HG03469 (cell line): ENCODE results near the gene POU2F1.

Source experiments
- ATAC-seq: cut with Tn5 transposase; IDR thresholded peaks from one replicate; pipeline ENCODE4 v1.9.1; 2021; ENCODE audit warnings: mild to moderate bottlenecking, moderate library complexity, moderate number of reproducible peaks; ENCODE audit not compliant: unreplicated experiment

POU2F1 gene

DNA sequence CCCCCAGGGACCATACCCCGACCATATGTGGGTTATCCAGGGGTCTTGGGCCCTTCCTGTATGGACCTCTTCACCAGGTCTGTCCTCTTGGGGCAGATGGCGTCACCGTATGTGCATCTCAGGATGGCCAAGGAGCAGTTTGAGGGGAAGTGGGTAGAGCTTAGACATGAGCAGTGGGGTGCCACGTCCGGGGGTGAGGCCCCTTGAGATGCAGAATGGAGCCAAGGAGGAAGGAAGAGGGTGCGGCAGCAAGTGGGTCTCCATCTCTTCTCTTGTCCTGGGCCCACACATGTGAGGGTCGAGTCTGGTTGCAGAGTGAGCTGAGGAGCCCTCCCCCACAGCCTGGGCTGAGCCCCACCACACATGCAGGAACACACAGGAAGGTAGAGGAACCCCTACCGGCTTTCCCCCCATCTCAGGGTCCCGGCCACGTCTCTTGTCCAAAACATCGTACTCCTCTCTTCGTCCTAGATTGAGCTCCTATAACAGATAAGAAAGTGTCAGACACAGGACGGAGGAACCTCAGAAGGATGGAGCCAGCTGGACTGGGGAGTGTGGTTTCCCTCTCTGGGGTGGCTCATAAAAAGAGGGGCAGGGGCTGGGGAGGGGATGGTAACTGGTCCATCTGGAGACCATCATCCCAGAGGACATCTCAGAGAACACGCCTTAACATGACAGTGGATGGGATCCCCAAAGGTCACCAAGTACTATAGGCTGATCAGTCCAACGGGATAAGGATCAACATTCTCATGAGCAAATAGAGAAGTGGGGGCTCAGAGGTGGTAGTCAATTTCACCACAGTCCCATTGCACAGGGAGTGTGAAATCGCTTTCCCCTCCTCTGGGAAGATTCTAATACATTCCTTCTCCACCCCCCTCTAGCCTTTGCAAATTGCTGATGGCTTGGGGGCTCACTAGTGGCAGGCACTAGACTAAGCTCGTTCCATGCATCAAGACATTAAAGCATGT lies 217.8 kb downstream of the POU2F1 start:
- ATAC-seq: no peak

DNA sequence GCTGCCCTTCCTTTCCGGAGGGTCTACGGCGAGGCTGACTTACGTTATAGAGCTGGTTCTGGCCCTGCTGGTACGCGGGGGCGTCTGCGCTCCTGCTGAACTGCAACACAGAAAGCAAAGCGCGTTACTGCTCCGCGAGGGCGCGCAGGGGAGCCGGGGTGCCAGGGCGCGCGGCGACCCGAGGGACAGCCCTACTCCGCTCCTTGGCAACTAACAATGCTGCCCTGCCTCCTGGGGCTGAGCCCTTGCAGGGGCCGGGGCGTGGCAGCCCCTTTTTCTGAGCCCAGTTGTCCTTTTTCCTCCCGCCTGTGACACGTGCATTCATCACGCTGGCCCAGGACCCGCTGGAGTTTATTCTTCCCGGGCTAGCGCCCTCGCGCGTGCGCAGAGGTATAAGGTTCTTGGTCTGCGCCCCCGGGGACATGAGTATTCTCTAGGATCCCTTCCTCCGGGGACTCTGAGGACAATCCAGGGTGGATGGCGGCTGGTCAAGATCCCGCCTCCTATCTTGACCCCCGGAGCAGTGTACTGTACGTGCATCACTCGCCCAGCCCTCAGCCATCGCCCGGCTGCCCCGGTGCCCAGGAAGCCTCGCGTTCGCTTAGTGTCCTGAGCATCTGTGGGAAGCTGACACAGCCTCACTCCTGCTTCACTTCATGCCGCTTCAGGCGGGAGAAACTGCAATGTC lies 218.8 kb downstream of the POU2F1 start:
- peak; percentile 61 for ATAC-seq

DNA sequence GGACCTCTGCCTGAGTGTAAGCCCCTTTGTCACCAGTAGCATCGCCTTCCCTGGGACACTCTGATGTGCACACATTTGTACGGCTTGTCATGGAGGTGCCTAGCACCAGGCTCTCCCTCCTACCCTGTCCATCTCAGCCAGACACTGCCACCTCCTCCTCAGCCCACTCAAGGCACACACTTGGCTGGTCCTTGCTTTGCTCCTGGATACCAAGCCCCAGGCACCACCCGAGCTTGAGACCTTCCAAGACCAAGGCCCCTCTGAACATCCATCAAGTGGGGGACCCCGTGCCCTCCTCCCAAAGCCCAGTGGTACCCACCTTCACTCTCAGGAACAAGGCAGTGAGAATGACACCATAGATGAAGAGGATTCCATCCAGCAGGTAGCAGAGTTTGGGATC lies 219.7 kb downstream of the POU2F1 start:
- ATAC-seq: no peak

DNA sequence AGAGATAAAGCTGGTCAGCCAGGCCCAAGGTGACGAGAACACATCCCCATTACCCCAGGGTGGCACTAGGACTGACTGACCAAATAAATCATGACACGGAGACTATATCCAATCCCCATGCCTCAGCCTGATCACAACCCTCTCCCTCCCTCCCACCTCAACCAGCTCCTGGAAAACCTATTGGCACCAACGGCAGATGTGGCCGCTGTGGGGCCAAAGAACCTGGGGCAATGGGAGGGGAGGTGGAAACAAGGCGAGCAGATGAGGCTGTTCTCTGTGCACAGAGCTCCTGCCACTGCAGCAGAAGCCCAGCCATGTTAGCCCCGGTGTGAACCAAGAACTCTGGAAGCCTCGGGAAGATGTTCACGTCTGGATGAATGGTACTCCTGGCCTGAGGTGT lies 220.1 kb downstream of the POU2F1 start:
- no peak for ATAC-seq

DNA sequence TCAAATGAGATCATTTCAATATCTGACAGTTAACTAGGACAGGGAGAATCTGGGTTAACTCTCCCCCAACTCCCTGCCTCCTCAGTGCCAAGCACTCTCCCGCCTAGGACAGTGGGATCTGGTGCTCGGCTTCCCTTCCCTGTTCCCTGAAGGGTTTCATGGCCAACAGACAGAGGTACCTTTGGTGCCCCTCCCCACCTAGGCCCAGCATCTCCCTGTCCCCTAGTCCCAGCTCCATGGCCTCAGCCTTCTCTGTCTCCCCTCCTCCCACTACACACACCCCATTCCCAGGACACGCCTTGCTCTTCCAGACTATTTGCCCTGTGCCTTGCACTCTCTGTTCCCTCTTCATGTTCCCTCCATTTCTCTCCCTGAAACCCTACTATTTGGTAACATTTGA lies 220.5 kb downstream of the POU2F1 start:
- no peak for ATAC-seq

DNA sequence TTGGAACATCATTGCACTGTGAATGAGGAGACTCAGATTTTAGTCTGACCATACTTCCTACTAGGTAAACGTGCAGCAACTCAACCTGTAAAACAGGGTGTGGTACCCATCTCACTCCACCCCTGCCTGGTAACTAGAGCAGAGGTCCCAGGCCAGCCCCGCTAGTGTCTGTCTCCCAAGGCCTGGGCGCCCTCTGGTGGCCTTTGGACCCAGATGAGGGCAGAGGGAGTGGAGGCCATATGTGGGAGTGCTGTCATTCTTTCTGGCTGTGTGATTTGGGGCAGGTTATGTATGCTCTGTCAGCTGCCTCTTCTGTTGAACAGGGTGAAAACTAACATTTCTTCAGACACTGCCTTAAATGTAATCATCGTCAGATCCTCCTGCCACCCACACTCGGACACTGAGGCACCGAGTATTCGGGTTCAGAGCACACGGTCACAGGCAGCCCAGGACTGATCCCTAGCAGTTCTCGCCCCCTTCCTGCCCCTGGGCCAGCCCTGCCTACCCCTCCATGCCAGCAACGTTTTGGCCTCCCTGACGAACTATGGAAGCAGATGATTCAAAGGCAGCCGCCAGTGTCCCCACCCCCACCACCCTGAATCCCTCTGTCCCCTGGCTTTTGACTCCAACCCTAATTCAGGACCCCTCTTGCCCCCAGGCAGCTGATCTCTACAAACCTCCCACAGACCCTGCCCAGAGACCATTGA lies 221.6 kb downstream of the POU2F1 start:
- ATAC-seq: no peak

DNA sequence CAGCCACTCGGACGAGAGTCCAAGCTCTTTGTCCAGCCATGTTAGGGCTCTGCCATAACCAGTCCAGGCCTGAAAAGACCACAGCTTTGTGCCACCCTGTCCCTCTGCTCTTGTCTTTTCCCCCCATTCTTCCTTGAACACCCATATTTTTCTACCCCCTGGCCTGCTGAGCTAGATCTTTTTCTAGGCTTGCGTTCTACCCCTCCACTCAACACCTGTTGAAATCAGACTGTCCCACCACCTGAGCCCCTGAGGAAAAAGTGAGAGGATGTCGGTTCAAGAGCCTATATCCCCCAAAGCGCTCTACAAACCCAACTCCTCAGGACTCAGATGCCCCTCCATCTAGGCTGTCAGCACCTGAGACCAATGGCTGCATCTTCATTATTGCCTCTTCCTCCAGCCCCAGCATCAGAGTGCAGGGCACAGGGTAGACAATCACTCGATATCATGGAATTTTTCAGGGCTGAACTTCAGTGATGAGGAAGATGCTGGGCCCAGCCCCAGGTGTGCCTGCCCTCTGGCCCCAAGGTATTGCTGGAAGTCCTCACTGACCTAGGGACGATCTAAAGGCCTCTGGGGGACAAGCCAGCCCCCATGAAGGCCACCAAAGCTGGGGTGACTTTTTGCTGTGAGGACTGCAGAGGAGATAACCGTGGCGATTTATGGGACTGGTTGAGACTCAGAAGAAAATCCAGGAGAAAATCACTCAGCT lies 222.3 kb downstream of the POU2F1 start:
- ATAC-seq: no peak

DNA sequence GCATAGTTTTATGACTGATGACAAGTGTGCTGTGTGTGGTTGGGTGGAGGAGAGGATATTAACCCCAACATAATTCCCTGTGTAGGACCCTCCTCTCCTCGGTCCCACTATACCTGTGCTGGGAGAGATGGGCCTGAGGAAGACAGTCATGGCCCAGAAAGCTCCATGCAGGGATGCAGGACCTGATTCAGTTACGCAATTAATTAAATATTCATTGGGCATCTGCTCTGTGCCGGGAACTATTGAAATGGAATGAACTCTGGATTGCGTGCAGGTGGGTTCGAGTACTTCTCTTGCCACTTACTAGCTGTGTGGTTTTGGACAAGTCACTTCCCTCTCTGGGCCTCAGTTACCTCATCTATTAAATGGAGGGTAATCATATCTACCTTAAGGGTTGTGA lies 223.1 kb downstream of the POU2F1 start:
- ATAC-seq: no peak

DNA sequence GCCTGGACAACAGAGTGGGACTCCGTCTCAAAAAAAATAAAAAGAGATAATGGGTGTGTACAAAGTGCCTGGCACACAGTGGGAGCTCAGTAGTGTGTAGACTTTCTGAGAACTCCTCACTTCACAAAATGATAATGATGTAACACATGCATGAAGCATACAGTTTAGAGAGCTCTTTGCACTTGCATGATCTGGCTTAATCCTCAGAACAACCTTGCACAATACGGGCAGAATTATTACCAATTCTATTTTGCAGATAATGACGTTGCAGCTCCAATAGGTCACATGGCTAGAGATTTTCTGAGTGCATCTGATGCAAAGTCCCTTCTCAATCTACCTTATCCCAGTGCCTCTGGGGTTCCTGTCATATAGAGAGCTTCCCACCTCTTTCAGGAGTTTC lies 226.3 kb downstream of the POU2F1 start:
- no peak for ATAC-seq

DNA sequence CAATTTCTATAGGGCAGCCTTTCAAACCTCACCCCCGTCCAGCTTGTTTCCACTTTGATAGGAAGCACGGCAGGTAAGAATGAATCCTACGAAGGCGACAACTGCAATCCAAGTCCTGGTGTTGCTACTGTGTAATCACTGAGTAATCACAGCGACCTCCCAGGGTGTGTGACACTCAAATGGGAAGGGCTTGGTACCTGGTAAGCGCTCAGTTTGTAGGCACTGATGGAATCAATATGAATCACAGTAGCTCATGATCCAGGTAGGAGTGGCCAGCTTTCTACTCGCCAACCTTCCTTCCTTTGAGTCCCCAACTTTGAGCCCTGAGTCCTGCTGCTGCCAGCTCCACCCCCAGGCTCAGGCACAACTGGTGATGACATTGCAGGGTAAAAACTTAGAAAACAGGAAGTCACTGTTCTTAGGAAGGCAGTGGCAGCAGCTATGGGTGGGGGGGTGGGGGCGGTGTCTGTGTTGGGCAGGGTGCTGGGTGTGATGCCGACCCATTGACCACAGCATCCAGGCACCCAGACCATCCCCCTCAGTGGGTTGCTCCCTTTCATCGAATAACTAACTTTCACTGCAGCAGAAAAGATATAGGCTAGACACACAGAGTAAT lies 226.9 kb downstream of the POU2F1 start:
- peak; percentile 68 for ATAC-seq

DNA sequence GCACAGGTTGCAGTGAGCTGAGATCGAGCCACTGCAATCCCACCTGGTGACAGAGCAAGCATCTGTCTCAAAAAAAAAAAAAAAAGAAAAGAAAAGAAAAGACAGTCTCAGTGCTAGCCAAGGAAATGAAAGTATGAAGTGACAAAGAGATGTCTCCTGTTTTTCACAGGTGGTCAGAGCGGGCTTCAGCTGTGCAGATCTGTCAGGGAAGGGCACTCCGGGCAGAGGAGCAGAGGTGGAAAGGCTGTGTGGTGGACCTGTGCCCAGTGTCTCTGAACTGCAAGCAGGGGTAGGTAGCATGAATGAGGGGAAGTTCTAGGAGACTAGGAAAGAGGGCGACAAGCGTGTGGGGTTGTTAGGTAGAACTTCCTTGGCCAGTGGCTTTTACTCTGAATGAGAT lies 230.2 kb downstream of the POU2F1 start:
- ATAC-seq: no peak

DNA sequence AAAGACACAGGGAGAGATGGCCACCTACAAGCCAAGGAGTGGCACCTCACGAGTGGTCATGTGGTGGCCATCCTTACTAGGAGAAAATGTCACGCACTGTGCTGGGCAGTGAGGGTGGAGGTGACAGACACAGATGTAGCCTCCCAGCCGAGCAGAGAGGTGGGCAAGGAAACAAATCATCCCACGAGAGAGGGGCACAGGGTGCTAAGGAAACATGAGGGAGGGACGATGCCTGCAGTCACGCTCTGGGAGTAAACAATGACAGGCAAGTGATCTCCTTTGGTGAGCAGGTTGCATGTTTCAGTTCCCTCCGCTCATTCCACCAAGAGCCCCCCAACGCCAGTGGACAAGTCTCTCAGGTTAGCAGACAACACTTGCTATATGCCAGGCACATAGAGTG lies 231.8 kb downstream of the POU2F1 start:
- ATAC-seq: no peak

DNA sequence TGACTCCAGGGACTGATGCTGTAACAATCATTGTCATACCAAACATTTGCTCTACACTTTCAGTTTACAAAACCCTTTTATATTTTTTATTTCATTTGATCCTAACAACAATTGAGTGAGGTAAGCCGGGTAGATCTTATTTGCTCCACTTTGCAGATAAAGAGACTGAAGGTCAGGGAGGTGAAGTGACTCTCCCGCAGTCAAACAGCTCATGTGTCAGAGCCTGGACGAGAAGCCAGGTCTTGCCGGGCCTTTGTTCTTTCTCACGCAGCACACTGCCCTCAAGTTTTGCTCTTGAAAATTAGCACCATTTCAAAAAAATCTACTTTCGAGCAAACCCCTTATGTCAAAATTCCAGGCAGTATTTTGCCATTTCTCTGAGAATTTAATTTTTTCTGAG lies 232.4 kb downstream of the POU2F1 start:
- no peak for ATAC-seq

DNA sequence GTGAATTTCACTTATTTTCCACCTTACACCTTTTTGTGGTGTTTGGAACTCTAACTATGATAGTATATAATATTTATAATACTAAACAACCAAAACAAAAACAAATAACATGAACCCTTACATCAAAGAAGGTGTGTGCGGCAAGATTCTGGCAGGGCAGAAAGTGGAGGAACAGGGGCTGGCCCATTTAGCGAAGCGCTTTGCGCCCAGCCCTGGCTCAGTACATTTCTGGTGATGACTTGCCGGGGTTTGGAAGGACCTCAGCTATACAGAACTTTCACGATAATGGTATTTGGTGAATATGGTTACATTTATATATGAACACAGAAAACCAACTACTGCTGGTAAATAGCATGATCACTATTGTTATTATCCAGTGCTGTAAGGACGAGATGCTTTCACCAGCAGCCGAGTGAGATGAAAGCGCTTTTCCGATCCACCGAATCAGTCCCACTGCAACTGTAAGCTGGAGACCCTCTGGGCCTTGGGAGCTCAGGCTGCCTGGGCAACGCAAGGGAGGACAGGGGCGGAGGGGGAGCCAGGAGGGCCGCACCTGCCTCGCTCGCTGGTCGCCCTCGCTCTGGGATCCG lies 233.7 kb downstream of the POU2F1 start:
- ATAC-seq: no peak

DNA sequence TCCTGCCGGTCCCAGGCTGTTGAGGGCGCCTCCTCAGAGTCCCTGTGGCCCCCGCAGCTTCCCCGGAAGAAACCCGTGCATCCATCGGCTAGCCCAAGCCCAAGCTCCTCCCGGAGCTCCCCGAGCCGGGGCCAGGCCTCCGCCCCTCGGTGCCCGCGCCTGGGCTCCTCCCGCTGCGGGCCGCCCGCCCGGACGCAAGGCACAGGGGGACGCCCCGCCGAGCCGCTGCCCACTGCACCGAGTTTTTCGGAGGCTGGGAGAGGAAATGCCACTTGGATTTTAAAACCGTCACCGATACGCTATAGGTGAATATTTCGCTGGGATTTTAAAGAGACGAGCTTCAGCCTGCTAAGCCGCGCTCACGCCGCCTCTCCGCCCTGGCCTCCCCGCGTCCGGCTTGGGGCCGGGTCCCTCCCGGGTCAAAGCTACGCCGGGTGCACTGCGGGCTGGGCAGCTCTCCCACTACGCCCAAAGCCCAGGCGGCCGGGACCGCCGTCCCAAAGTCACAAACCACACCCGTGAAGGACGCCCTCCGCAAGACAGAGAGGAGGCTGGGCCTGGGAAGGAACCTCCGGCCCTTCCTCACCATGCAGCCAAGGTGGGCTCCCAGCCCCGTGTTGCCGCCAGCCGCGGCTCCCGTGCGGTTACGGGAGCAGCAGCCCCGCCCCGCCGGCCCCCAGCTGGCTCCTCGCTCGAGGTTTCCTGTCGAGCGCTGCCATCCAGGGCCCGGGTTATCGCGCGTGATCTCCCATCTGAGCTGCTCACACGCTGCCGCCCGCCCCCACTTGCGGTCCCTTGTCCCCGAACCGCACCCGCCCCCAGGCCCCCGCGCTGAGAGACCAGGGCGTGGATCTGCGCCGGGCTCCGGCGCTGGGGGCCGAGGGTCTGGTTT lies 234.5 kb downstream of the POU2F1 start:
- no peak for ATAC-seq

DNA sequence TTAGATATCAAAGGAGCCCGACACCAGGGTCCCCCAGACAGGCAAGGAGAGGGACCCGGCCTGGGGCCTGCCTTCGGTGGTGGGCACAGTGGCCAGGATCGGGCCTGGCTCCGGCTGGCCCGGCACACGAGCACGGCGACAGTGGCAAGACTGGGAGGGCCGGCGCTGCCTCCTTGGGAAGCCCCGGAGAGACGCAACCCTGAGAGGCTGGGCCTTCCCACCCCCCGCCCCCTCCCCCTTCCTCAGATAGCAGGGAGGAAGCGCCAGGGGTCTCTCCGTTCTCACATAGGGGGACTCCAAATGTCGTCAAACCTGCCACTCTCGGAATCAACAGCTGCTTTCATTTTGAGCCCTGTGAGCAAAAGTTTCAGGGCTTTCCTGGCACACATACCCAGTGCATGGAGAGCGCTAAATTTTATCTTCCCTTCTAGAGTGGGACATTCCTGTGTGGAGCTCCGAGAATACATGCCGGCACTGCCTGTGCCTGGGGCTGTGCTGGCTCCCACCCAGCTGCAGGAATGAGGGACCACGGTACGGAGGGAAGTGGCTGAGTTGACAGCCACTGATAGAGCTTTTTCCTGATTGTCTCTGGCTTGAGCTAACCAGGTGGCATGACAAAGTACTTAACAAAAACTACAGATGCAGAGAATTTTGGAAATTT lies 235.2 kb downstream of the POU2F1 start:
- ATAC-seq: no peak

DNA sequence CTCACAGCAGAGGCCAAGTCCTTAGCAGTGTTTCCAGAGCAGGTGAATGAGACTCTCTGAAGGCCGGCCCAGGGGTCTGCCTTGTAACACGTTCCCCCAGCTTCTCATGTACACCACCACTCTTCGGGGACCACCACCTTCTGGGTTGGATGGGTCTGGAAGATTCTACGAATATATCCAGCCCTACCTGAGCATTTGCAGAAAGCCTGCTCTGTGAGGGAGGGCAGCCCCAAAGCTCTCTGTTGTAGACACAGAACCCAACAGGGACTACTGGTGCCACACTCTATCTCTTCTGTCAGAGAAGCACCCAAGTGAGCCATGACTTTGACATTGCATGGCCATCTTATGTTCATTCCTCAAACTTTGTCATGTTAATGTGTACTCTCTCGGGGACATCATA lies 235.8 kb downstream of the POU2F1 start:
- no peak for ATAC-seq

DNA sequence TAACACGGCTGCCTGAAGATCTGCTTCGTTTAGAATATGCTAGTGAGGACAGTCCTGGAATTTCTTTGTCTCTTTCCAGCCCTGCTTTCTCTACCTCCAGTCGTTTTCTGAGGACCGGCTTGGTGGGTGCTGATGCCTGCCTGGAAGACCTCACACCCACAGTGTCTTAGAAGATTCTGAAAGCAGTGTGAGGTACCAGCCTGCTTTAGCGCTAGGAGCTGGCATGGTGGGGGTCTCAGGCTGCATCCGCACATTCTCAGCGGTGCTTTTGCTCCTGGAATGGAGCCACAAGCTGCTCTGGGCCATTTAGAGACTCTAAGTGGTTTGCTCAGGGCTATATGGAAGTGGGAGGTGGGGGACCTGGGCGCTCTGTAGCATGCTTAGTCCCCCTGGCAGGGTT lies 236.2 kb downstream of the POU2F1 start:
- no peak for ATAC-seq
